Loucy (cell line): Measurements from ENCODE around the gene FAM53B.

Experiments used
- H2AFZ ChIP-seq: fragments of 200-600 bp; sonication (generic); 2 replicates; pipeline ENCODE4 v1.6.0; 2016; ENCODE audit warnings: antibody characterized with exemption, mild to moderate bottlenecking, low read length, moderate library complexity
- H3F3A ChIP-seq: fragments of 200-600 bp; 2 replicates; pipeline ENCODE4 v1.6.0; 2016; ENCODE audit warnings: antibody characterized with exemption, low read depth, mild to moderate bottlenecking
- H3K27me3 ChIP-seq: fragments of 200-600 bp; sonication (generic); 2 replicates; pipeline ENCODE4 v1.6.1; 2014; ENCODE audit warnings: low read length, mild to moderate bottlenecking; ENCODE audit not compliant: insufficient read depth, poor library complexity, severe bottlenecking
- H3K36me3 ChIP-seq: fragments of 200-600 bp; sonication (generic); 2 replicates; pipeline ENCODE4 v1.6.1; 2016; ENCODE audit warnings: low read length; ENCODE audit not compliant: insufficient read depth
- H3K4me1 ChIP-seq: fragments of 200-600 bp; sonication (generic); 2 replicates; pipeline ENCODE4 v1.5.1; 2014; ENCODE audit warnings: low read length, mild to moderate bottlenecking; ENCODE audit not compliant: insufficient read depth, poor library complexity, severe bottlenecking
- H3K4me2 ChIP-seq: fragments of 200-600 bp; sonication (generic); 2 replicates; pipeline ENCODE4 v1.6.0; 2014; ENCODE audit warnings: antibody characterized with exemption, low read length, low read depth, mild to moderate bottlenecking; ENCODE audit not compliant: poor library complexity, severe bottlenecking
- H3K4me3 ChIP-seq: fragments of 200-600 bp; sonication (generic); 2 replicates; pipeline ENCODE4 v1.5.1; 2014; ENCODE audit warnings: low read length, mild to moderate bottlenecking, mixed read lengths; ENCODE audit not compliant: poor library complexity, severe bottlenecking
- H3K79me2 ChIP-seq: fragments of 200-600 bp; sonication (generic); 2 replicates; pipeline ENCODE4 v1.6.1; 2014; ENCODE audit warnings: low read length; ENCODE audit not compliant: insufficient read depth
- H3K9ac ChIP-seq: fragments of 200-600 bp; sonication (generic); 2 replicates; pipeline ENCODE4 v1.6.0; 2014; ENCODE audit warnings: mild to moderate bottlenecking, low read depth, low read length, moderate library complexity; ENCODE audit not compliant: poor library complexity, severe bottlenecking
- H3K9me2 ChIP-seq: fragments of 200-600 bp; sonication (generic); replicated peaks from 2 replicates; pipeline ENCODE4 v1.6.1; 2016; ENCODE audit warnings: low read depth, low read length, mixed read lengths
- H3K9me3 ChIP-seq: fragments of 200-600 bp; sonication (generic); 2 replicates; pipeline ENCODE4 v1.6.1; 2014; ENCODE audit warnings: mild to moderate bottlenecking, antibody characterized with exemption, low read length, low read depth; ENCODE audit not compliant: insufficient read depth
- H4K20me1 ChIP-seq: fragments of 200-600 bp; sonication (generic); 2 replicates; pipeline ENCODE4 v1.6.0; 2014; ENCODE audit warnings: antibody characterized with exemption, low read length, mild to moderate bottlenecking; ENCODE audit not compliant: insufficient read depth, poor library complexity, severe bottlenecking
- EZH2phosphoT487 ChIP-seq: fragments of 200-600 bp; IDR thresholded peaks from 2 replicates; pipeline ENCODE4 v1.6.1; 2018; ENCODE audit warnings: antibody characterized with exemption, mild to moderate bottlenecking, moderate library complexity, borderline replicate concordance
- TF ChIP-seq, protein P1 (sequence below): fragments of 200-600 bp; sonication (generic); conservative IDR thresholded peaks from 2 replicates; pipeline ENCODE4 v1.5.1; 2014; ENCODE audit warnings: mild to moderate bottlenecking, antibody characterized with exemption, low read length

The FAM53B gene

DNA sequence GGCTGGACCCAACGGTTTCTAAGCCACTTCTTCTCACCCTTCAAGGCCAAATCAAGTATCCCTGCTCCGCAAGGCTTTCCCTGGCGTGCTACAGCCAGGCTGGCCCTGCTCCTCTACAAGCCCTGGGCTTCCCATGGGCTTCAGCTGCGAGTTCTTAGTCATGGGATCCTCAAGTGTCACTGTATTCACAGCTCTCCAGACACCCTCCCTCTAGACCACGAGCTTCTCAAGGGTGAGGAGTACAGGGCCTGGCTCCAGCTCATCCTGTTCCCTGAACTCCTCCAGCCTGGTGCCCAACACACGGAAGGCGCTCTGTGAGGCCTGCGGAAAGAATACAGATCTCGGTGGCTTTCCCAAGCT is 38.8 kb downstream of the FAM53B start:
- H3K4me2 ChIP-seq, result no peak overlapping the region
- H3K9me2 ChIP-seq, result no peaks in the 10 kb centered on the region

GRCh38 chr10:124704428-124705380 is 39.5 kb downstream of the FAM53B start:
- Histone ChIP-seq H3K4me2 (no peak overlapping the region), H2AFZ (no peak overlapping the region), H3K79me2 (peaks cover 53% of the 10 kb centered on the region), H3K9ac (peak overlapping the region; percentile 9), H3K4me1 (peaks cover 20% of the 10 kb centered on the region), H3K9me2 (no peaks in the 10 kb centered on the region), H3K27me3 (no peaks in the 10 kb centered on the region), H3F3A (no peaks in the 10 kb centered on the region), H3K36me3 (peaks cover 45% of the 10 kb centered on the region; the same call in 1 of the 2 replicates), H4K20me1 (peaks cover 9% of the 10 kb centered on the region), H3K4me3 (no peak overlapping the region), H3K9me3 (no peaks in the 10 kb centered on the region)
- TF ChIP-seq, protein P1, sequence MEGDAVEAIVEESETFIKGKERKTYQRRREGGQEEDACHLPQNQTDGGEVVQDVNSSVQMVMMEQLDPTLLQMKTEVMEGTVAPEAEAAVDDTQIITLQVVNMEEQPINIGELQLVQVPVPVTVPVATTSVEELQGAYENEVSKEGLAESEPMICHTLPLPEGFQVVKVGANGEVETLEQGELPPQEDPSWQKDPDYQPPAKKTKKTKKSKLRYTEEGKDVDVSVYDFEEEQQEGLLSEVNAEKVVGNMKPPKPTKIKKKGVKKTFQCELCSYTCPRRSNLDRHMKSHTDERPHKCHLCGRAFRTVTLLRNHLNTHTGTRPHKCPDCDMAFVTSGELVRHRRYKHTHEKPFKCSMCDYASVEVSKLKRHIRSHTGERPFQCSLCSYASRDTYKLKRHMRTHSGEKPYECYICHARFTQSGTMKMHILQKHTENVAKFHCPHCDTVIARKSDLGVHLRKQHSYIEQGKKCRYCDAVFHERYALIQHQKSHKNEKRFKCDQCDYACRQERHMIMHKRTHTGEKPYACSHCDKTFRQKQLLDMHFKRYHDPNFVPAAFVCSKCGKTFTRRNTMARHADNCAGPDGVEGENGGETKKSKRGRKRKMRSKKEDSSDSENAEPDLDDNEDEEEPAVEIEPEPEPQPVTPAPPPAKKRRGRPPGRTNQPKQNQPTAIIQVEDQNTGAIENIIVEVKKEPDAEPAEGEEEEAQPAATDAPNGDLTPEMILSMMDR, result no peak
- no peak for TF ChIP-seq EZH2phosphoT487

More for the DNA sequence above, 38.8 kb downstream of the FAM53B start:
- Histone ChIP-seq H3K4me3 (no peak overlapping the region), H2AFZ (no peak overlapping the region), H3K79me2 (peaks cover 53% of the 10 kb centered on the region), H3K4me1 (peaks cover 20% of the 10 kb centered on the region), H3K9ac (peak overlapping the region; percentile 9), H3K36me3 (peaks cover 45% of the 10 kb centered on the region; the same call in 1 of the 2 replicates), H3F3A (no peaks in the 10 kb centered on the region), H3K27me3 (no peaks in the 10 kb centered on the region), H3K9me3 (no peaks in the 10 kb centered on the region), H4K20me1 (peaks cover 15% of the 10 kb centered on the region)
- no peak for TF ChIP-seq EZH2phosphoT487
- TF ChIP-seq, protein P1, result no peak

DNA sequence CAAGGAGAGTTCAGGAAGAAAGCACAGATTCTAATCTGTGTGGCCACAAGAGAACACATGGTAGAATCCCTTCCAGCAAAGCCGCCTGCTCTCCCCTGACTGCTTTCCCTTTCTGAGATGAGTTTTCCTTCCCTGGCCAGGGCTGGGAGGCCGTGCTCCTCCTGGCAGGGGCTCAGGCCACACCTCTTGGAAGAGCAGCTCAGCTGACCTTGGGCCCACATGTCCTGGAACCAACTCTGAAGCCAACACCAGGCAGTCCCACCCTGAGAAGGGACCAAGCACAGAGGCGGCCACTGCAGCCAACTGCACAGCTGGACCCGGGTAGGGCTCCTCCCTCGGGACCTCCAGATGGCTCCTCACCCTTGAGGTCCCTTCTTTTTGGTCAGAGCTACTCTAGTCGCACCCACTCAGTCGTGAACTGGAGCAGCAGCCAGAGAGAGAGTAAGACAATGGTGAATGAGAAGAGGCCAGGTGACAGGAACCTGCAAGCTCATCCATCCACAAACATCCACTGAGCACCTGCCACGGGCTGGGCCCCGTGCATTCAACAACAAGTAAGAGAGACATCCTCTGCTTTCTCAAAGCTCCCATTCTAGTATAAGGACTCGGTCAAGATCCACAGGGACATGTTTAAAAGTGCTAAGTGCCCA is 40.3 kb downstream of the FAM53B start:
- Histone ChIP-seq H2AFZ (no peak overlapping the region), H3K4me2 (no peak overlapping the region), H3K4me3 (no peak overlapping the region), H4K20me1 (peaks cover 2% of the 10 kb centered on the region), H3K36me3 (peaks cover 50% of the 10 kb centered on the region; the same call in 1 of the 2 replicates), H3F3A (no peaks in the 10 kb centered on the region), H3K79me2 (peaks cover 52% of the 10 kb centered on the region; the same call in 1 of the 2 replicates), H3K9me2 (no peaks in the 10 kb centered on the region), H3K4me1 (peaks cover 20% of the 10 kb centered on the region), H3K9ac (no peak overlapping the region), H3K27me3 (no peaks in the 10 kb centered on the region), H3K9me3 (no peaks in the 10 kb centered on the region)
- TF ChIP-seq, protein P1, result no peak
- no peak for TF ChIP-seq EZH2phosphoT487
